Measurements from ENCODE around the gene MIP.
"Not testable (repeated sequence)": the region's sequence is repeated elsewhere in the genome, so short reads cannot be mapped to it uniquely, and the experiment has no call there.

Gene MIP

DNA sequence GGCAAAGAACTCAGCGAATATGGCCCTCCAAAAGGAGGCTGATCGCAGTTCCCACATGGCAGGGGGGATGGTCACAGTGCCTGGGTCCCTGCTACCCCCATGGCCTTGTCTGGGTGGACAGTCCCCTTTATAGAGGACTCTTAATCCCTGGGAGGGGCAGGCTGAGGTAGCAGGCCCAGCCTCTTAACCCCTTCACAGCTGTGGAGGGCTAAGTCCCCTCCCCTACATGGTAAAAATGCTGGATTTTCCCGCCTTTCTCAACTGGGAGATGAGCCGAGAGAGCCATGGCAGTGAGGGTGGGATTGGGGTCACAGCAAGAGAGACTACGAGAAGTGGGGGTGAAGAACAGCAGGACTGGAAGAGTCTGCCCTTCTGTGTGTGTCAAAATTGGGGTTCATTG is at the start of gene MIP:
TSS of gene MIP (minus strand) at position 101 of the 400 bp plus-strand sequence. CDS start at position 57, 44 bp downstream.
- no peak within 1 kb of the TSS for H3K27ac ChIP-seq
- no peak for DNase-seq (ENCODE audit: low read depth, low spot score)

DNA sequence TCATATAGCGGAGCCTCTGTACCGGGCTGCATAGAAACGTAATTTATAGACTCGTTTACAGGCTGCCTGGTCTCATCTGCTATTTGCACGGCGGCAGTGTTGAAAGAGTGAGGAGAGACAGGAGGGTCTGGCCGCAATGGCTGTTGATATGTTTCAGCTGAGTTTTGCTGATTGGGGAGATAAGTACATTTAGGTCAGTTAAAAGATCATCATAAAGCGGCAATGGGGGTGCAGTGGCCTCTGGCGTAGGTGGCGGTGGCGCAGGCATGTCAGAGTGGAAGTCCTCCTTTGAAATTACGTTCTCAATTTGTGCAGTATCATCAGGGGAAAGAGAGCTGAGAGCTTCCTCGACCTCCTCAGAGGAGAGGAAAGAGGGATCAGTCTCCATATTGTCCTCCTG is 45.4 kb upstream of the MIP start:
- H3K27ac ChIP-seq; DNase-seq (ENCODE audit: low read depth, low spot score): not testable (repeated sequence)

DNA sequence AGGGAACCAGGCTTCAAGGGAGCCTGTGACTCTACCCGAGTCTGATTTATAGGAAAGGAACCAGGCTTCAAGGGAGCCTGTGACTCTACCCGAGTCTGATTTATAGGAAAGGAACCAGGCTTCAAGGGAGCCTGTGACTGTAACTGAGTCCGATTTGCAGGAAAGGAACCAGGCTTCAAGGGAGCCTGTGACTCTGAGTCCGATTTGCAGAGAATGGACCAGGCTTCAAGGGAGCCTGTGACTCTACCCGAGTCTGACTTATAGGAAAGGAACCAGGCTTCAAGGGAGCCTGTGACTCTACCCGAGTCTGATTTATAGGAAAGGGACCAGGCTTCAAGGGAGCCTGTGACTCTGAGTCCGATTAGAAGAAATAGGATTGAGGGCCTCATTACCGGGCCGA is 45.0 kb upstream of the MIP start:
- H3K27ac ChIP-seq; DNase-seq (ENCODE audit: low read depth, low spot score): not testable (repeated sequence)

DNA sequence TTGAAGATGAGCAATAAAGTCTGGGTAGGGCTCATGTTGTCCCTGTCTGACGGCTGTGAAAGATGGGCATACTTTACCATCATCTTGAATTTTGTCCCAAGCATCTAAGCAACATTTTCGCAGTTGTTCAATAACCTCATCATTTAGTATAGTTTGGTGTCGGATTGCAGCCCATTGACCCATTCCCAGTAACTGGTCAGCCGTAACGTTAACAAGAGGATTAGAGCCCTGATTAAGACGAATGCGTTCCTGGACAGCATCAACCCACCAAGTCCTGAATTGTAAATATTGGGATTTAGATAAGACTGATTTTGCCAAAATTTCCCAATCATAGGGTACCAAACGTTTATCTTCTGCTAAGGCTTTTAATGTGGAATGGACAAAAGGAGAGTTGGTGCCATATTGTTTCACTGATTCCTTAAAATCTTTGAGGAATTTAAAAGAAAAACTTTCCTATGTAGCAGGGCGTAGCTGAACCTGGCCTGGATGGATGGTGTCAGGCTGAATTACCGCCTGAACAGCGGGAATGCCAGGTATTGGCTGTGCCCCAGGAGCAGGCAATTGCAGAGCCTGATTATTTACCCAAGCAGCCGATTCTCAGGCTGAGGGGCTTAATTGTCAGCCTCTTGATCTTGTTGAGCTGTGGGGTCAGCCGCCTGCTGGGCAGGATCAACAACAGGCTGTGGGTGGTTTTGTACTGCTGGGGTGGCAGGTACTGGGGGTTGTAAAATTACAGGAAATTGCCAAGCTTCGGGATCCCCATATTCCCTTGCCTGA is 43.9 kb upstream of the MIP start:
- DNase-seq (ENCODE audit: low read depth, low spot score); H3K27ac ChIP-seq: not testable (repeated sequence)

DNA sequence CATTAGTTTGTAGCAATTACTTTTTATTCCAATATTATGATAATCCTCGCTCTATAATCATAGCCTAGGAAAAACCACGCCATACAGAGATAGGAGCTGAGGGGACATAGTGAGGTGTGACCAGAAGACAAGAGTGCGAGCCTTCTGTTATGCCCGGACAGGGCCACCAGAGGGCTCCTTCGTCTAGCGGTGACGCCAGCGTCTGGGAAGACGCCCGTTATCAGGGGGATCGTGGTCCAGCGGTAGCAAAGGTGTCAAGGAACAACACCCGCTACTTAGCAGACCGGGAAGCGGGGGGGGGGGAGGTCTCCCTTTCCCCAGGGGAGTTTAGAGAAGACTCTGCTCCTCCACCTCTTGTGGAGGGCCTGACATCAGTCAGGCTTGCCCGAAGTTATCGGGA is 42.2 kb upstream of the MIP start:
- H3K27ac ChIP-seq; DNase-seq (ENCODE audit: low read depth, low spot score): not testable (repeated sequence)

DNA sequence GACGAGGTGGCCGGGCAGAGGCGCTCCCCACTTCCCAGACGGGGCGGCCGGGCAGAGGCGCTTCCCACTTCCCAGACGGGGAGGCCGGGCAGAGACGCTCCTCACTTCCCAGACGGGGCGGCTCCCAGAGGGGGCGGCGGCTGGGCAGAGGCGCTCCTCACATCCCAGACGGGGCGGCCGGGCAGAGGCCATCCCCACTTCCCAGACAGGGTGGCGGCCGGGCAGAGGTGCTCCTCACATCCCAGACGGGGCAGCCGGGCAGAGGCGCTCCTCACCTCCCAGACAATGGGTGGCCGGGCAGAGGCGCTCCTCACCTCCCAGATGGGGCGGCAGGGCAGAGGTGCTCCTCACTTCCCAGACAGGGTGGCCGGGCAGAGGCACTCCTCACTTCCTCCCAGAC is 40.0 kb upstream of the MIP start:
- H3K27ac ChIP-seq; DNase-seq (ENCODE audit: low read depth, low spot score): not testable (repeated sequence)

DNA sequence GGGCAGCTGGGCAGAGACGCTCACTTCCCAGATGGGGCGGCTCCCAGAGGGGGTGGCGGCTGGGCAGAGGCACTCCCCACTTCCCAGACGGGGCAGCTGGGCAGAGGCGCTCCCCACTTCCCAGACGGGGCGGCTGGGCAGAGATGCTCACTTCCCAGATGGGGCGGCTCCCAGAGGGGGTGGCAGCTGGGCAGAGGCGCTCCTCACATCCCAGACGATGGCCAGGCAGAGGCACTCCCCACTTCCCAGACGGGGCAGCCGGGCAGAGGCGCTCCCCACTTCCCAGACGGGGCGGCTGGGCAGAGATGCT is 39.6 kb upstream of the MIP start:
- not testable (repeated sequence) for DNase-seq (ENCODE audit: low read depth, low spot score); H3K27ac ChIP-seq

DNA sequence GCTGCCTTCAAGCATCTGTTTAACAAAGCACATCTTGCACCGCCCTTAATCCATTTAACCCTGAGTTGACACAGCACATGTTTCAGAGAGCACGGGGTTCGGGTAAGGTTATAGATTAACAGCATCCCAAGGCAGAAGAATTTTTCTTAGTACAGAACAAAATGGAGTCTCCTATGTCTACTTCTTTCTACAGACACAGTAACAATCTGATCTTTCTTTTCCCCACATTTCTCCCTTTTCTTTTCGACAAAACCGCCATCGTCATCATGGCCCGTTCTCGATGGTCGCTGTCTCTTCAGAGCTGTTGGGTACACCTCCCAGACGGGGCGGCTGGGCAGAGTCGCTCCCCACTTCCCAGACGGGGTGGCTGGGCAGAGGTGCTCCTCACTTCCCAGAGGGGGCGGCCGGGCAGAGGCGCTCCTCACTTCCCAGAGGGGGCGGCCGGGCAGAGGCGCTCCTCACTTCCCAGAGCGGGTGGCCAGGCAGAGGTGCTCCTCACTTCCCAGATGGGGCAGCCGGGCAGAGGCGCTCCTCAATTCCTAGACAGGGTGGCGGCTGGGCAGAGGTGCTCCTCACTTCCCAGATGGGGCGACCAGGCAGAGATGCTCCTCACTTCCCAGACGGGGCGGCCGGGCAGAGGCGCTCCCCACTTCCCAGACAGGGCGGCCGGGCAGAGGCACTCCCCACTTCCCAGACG is 39.1 kb upstream of the MIP start:
- DNase-seq (ENCODE audit: low read depth, low spot score) = not testable (repeated sequence)

DNA sequence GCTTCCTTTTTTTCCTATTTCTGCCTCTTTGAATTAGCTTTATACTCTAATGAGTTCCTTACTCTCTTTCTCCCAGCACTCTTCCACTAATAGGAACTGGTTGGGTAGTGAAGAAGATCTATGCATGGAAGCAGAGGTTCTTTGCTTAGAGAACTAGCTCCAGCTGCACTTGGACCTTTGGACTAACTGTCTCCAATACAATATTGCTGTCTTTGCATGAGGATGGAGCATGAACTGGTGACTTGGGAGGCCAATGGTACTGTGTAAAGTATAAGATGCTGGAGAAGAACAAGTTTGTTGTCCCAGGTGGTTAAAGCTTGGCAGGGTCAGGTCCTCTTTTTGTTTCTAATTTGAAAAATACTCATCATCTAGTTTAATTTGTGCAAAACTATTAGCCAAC is 35.9 kb upstream of the MIP start:
- H3K27ac ChIP-seq = no peak overlapping the region

More for the DNA sequence above, 39.1 kb upstream of the MIP start:
- H3K27ac ChIP-seq = not testable (repeated sequence)

DNA sequence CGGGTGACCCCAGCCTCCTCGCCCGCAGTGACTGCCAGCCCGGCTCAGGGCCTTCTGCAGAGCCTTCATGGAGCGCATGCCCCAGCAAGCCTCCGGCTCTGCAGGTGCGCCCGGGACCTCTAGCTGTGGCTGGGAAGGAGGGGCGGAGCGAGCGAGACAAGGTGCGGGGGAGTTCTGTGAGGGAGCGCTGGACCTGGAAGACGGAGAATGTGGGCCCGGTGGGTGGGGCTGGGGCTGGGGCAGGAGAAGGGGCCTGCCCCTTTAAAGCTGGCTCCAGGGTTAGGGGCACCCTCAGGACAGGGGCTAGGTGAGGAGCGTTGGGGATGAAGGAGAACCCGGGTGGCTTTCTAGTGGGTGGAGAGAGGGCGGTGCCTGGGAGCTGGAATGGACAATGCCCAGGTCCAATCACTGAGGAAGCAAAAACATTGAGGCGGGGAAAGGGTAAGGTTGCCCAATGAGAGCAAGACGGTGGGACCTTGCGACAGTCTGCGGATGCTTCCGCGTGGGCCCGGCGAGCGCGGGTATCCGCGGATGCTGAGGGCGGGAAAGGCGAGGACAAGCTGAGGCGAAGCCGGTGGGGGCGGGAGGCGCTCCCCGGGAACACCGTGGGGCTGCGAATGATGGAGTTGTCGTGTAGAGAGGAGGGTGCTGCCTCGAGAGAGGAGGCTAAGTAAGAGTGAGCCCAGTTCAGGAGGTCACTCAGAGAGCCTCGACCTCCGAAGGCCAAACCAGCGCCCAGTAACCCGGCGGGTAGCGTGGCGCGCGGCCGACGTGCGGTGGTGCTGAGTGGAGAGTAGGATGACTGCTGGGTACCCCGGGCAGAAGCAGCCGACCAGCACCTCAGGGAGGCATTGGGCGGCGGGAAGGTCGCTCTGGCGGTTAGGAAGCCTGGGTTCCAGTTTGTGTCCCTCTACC is 33.8 kb upstream of the MIP start, which contains the start of gene GLS2:
TSS of gene GLS2 (minus strand) at position 121 of the 915 bp plus-strand sequence. CDS start at position 78, 43 bp downstream.
- H3K27ac ChIP-seq = no peak within 1 kb of the TSS
- DNase-seq (ENCODE audit: low read depth, low spot score) = peak; percentile 18

More for the DNA sequence above, 35.9 kb upstream of the MIP start:
- no peak for DNase-seq (ENCODE audit: low read depth, low spot score)

DNA sequence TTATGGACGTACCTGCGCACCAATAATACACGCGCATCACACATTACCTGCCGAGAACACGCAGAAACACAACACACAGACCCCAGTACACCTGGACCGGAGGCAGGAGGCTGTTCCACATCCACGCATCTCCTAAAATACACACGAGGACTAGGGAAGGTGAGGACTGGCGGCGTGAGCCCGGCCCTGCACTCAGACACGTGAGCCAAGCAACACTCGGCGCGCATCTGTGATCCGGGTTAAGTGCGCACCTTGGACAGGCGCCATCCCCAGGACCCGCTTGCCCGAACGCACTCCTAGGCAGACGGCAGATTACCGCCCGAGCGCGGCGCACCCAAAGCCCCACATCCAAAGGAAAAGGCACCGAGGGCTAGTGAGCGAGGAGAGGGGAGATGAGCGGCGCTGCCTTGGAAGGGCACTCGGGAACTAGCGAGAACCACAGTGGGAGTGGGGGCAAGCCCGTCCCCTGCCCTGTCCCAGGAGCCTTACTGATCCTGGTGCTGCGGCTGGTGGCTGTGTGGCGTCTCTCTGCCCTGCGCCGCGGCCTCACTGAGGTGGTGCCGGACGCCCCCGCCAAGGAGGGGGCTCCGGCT is 33.1 kb upstream of the MIP start:
- DNase-seq (ENCODE audit: low read depth, low spot score) = no peak
- no peak overlapping the region for H3K27ac ChIP-seq

DNA sequence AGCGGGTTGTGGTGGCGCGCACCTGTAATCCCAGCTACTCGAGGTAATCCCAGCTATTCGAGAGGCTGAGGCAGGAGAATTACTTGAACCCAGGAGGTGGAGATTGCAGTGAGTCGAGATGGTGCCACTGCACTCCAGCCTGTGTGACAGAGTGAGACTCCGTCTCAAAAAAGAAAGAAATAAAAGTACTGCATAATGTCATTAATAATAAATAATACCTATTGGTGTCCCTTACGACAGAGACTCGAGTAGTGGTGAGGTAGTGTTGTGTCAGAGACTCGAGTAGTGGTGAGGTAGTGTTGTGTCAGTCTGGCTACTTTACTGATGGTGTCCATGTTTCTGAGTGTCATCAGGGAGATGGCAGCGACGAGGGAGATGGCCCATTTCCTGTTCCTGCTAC is 32.2 kb upstream of the MIP start:
- no peak for DNase-seq (ENCODE audit: low read depth, low spot score)
- H3K27ac ChIP-seq = no peak overlapping the region

DNA sequence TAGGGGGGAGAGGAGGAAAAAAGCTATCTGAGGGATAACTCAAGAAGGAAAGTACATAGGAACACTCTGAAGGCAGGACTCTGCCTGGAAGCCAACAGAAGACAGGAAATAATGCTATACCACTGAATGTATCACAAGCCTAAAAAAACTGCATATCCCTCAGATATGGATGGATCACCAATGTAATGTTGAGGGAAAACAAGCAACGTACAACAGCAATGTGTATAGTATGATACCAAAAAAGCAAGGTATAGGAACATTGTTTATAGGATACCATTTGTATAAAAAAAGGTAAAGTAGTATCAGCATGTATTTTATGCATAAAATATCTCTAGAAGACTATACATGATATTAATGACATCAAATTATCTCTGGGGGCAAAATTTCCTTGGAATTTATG is 30.1 kb upstream of the MIP start:
- DNase-seq (ENCODE audit: low read depth, low spot score) = no peak
- no peak overlapping the region for H3K27ac ChIP-seq

DNA sequence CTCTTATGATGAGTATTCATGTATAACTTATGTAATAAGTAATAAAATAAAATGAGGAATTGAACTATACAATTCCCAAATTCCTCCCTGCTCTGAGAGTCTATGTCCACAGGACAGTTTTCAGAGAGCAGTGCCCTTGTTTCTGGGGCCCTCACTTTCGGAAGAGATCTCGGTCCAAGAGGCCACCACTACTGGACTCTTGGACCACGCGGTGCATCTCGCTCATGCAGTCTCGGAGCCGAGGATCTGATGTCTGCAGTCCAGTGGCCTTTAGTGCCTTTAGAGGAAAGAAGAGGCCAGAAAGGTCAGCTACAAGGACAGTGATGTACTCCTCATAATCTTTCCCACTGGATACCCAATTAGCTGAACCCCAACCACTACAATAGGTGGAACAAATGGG is 25.2 kb upstream of the MIP start:
- H3K27ac ChIP-seq = no peak overlapping the region
- DNase-seq (ENCODE audit: low read depth, low spot score) = no peak

DNA sequence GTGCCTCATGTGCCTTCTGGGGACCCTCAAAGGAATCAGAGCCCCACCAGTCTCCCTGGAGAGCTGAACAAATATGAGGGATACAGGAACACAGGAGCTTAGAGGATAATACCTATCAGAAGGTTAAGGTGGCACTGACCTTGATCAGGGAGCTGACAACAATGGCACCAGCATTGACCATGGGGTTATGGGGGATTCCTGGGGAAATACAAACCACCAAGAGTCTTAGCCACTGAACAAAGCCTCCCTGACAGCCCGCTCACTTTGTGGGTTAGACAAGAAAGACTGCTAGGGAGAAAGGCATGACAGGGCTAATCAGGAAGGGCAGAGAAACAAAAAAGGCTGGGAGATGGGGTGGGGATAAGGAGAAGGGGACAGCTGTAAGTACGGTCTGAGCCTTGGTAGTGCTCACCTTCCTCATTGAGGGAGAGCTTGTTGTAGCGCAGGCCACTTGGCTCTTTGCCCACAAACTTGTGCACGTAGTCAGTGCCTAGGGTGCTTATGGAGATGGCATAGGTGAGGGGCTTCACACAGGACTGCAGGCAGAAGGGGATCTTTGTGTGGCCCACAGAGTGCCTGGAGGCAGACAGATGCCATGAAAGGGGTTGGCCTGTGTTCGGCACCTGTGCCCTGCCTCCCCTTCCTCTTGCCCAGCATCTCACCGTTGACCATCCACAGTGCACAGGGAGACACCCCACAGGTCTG is 23.2 kb upstream of the MIP start:
- H3K27ac ChIP-seq = no peak overlapping the region
- no peak for DNase-seq (ENCODE audit: low read depth, low spot score)

DNA sequence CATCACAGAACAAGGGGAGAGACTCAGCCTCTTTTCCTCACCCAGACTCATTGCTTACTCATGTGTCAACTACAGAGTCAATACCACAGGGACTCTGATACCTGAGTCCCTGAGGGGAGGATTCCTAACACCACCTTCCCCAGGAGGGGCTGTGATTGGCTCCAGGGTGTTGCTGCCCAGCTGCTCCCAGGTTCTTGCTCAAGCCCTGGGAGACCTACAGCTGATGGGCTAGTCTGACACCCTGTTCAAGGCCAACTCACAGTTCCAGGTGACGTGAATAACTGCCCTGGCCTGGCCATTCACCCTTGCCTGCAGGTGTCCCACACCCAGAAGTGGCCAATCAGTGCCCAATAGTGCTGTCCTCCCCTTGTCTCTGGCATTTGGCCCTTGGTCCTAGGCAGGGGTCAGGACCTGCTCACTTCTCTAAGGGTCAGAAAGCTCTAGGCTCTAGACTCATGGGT is 22.5 kb upstream of the MIP start:
- H3K27ac ChIP-seq = no peak overlapping the region
- DNase-seq (ENCODE audit: low read depth, low spot score) = peak; percentile 18

DNA sequence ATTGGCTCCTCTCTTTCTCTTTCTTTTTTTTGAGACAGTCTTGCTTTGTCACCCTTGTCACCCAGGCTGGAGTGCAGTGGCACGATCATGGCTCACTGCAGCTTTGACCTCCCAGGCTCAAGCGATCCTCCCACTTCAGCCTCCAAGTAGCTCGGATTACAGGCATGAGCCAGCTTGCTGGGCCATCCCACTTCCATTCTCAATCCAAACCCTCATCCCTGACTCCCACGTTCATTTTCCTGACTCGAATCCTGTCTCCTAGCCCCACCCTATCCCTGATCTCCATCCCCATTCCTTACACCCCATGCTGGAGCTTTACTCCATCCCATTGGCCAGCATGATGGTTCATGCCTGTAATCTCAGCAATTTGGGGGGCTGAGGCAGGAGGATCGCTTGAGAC is 21.7 kb upstream of the MIP start:
- no peak for DNase-seq (ENCODE audit: low read depth, low spot score)
- no peak overlapping the region for H3K27ac ChIP-seq

DNA sequence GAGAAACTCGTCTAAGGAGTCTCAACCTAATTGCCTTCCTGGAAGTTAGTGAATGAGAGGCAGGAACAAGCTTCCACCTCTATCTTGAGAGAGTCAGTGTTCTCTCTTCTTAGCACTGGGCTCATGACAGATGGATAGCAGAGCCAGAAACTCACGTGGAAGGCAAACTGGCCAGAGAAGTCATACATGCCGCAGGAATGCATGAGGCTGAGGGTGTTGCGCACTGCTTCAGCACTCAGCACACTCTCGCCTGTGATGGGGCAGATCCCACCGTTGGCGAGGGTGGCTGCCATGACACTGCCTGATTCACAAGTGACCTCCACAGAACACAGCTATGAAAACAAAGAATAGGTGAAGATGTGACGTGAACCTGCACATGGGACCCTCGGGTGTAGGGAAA is 19.9 kb upstream of the MIP start:
- no peak for DNase-seq (ENCODE audit: low read depth, low spot score)
- no peak overlapping the region for H3K27ac ChIP-seq

Data from epithelial cell of prostate (primary cell).